Endothelial cell of umbilical vein (primary cell): ENCODE data around the gene SSTR3.

Experiments used
- CTCF ChIP-seq, 2 donors: IDR thresholded peaks; 1 replicate in 1 of 2; 2 replicates in 1 of 2; pipeline ENCODE4 v1.5.1; 2011; ENCODE audit warnings: low read length in 2 of 2, mild to moderate bottlenecking in 2 of 2, moderate library complexity in 2 of 2, control low read depth in 1 of 2, inconsistent platforms in 1 of 2, low read depth in 1 of 2; ENCODE audit not compliant: insufficient read depth in 1 of 2; ENCODE audit errors: extremely low read depth in 1 of 2
- EZH2 ChIP-seq: IDR thresholded peaks from 2 replicates; pipeline ENCODE4 v1.6.1; 2012; ENCODE audit warnings: borderline replicate concordance, low read depth, mild to moderate bottlenecking, moderate library complexity, low read length, inconsistent platforms; ENCODE audit not compliant: severe bottlenecking
- FOS ChIP-seq: IDR thresholded peaks from 2 replicates; pipeline ENCODE4 v1.6.1; 2011; ENCODE audit warnings: mild to moderate bottlenecking, low read length, moderate library complexity, borderline replicate concordance; ENCODE audit not compliant: insufficient read depth
- JUN ChIP-seq: IDR thresholded peaks from 2 replicates; pipeline ENCODE4 v1.6.1; 2011; ENCODE audit warnings: borderline replicate concordance, low read depth; ENCODE audit not compliant: insufficient read length, insufficient read depth
- MAX ChIP-seq: IDR thresholded peaks from 2 replicates; pipeline ENCODE4 v1.6.1; 2011; ENCODE audit not compliant: insufficient read depth, insufficient read length
- MYC ChIP-seq: IDR thresholded peaks from one replicate; pipeline ENCODE4 v1.6.1; 2011; ENCODE audit warnings: mild to moderate bottlenecking, low read depth, low read length
- POLR2A ChIP-seq: IDR thresholded peaks from 2 replicates; pipeline ENCODE4 v1.6.1; 2012; ENCODE audit warnings: low read depth, mild to moderate bottlenecking, control low read depth, low read length
- POLR2AphosphoS5 ChIP-seq: IDR thresholded peaks from 2 replicates; pipeline ENCODE4 v1.6.1; 2012; ENCODE audit warnings: low read depth, mild to moderate bottlenecking, control low read depth, low read length, moderate library complexity; ENCODE audit not compliant: insufficient read depth

- TF ChIP-seq CTCF (IDR thresholded peaks at IDR 0.05; ENCODE audit: extremely low read depth in 1 of 2, insufficient read depth in 1 of 2, low read depth in 1 of 2, low read length in 2 of 2), result no peak
- no peak for TF ChIP-seq POLR2AphosphoS5
- TF ChIP-seq MYC, result no peak
- TF ChIP-seq EZH2, result no peak
- no peak for TF ChIP-seq POLR2A
- no peak for TF ChIP-seq MAX
- TF ChIP-seq FOS, result no peak
- TF ChIP-seq JUN, result no peak
These were observed 23.8 kb upstream of the SSTR3 start for GRCh38 chr22:37235897-37236607.
